ENCODE measurements around the gene TSACC.

The TSACC gene

DNA sequence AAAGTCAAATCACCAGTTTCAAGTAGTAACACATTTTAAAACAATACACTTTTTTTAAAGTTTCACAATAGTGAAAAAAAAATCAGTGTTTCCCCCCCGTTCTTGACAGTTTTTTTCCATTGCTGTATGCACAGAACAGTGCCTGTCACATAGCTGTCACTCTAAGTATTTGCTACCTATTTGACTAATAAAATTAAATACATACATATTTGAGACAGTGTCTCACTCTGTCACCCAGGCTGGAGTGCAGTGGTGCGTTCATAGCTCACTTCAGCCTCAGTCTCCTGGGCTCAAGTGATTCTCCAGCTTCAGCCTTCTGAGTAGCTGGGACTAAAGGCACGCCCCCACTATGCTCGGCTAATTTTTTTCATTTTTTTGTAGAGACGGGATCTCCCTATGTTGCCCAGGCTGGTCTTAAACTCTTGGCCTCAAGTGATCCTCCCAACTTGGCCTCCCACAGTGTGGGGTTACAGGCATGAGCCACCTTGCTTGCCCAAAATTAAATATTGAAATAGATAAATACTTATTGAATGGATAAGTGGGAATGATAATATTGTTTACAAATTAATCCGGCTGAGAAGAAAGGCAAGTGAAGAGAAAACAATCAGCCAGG lies 18.0 kb downstream of the TSACC start:
- DNase-seq = no peak
- Histone ChIP-seq H3K4me3 (ENCODE audit: low read depth, low read length) (no peak overlapping the region), H3K36me3 (replicated peaks) (no peaks in the 10 kb centered on the region), H3K27ac (no peak overlapping the region), H3K27me3 (replicated peaks) (peaks cover 2% of the 10 kb centered on the region)
- no peak for TF ChIP-seq CTCF (IDR thresholded peaks at IDR 0.05; ENCODE audit: low read depth, low read length, missing control alignments)
- in situ Hi-C loops (cut with HindIII; ENCODE audit: low pct_ligation_motif_present, low sequenced_read_pairs) = no loop called here

- in situ Hi-C loops (cut with HindIII; ENCODE audit: low pct_ligation_motif_present, low sequenced_read_pairs) = no loop called here
- TF ChIP-seq CTCF (IDR thresholded peaks at IDR 0.05; ENCODE audit: low read depth, low read length, missing control alignments) = peak; percentile 91
- H3K27ac ChIP-seq = no peak overlapping the region
- DNase-seq = no peak
- peaks cover 2% of the 10 kb centered on the region for H3K27me3 ChIP-seq (replicated peaks)
- no peaks in the 10 kb centered on the region for H3K36me3 ChIP-seq (replicated peaks)
- no peak overlapping the region for H3K4me3 ChIP-seq (ENCODE audit: low read depth, low read length)
Measured at GRCh38 chr1:156356875-156357534, 18.7 kb downstream of the TSACC start.

DNA sequence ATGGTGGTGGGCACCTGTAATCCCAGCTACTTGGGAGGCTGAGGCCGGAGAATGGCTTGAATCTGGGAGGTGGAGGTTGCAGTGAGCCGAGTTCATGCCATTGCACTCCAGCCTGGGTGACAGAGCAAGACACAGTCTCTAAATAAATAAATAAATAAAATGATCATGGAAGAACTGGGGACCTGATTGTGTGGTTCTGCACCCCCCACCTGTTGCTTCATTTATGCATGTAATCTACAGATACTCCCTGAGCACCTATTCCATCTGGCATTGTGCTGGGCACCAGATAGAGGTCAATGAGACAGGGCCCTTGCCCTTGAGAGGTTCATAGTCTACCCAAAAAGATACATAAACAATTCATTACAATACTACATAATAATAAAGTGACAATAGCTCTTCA lies 19.7 kb downstream of the TSACC start:
- DNase-seq = no peak
- in situ Hi-C loops (cut with HindIII; ENCODE audit: low pct_ligation_motif_present, low sequenced_read_pairs) = no loop called here
- H3K27ac ChIP-seq = no peak overlapping the region
- no peaks in the 10 kb centered on the region for H3K36me3 ChIP-seq (replicated peaks)
- no peak for TF ChIP-seq CTCF (IDR thresholded peaks at IDR 0.05; ENCODE audit: low read depth, low read length, missing control alignments)
- H3K4me3 ChIP-seq (ENCODE audit: low read depth, low read length) = no peak overlapping the region
- H3K27me3 ChIP-seq (replicated peaks) = peaks cover 2% of the 10 kb centered on the region

DNA sequence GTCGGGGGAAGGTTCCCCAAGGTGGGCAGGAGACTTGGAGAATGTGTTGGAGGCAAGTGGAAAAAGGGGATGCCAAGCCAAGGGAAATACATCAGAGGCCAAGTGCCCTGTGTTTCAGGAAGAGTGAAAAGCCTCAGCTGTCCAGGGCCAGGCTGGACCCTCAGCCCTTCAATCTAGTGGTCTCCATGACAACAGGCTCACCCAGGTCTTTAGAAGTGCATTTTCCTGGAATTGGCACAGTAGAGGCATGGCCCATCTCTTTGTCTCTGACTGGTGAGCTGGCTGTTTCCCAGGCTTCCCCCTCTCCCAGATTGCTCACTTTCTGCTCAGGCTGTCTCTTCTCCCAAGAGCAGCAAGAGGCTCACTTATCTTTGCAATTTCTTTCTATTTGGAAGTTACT lies 20.3 kb downstream of the TSACC start:
- in situ Hi-C loops (cut with HindIII; ENCODE audit: low pct_ligation_motif_present, low sequenced_read_pairs) = no loop called here
- Histone ChIP-seq H3K4me3 (ENCODE audit: low read depth, low read length) (no peak overlapping the region), H3K36me3 (replicated peaks) (no peaks in the 10 kb centered on the region), H3K27ac (no peak overlapping the region), H3K27me3 (replicated peaks) (peaks cover 2% of the 10 kb centered on the region)
- no peak for TF ChIP-seq CTCF (IDR thresholded peaks at IDR 0.05; ENCODE audit: low read depth, low read length, missing control alignments)
- DNase-seq = no peak

GRCh38 chr1:156359249-156359648 lies 20.9 kb downstream of the TSACC start:
- Histone ChIP-seq H3K36me3 (replicated peaks) (no peaks in the 10 kb centered on the region), H3K27me3 (replicated peaks) (peaks cover 2% of the 10 kb centered on the region), H3K27ac (no peak overlapping the region), H3K4me3 (ENCODE audit: low read depth, low read length) (no peak overlapping the region)
- DNase-seq = no peak
- no peak for TF ChIP-seq CTCF (IDR thresholded peaks at IDR 0.05; ENCODE audit: low read depth, low read length, missing control alignments)
- in situ Hi-C loops (cut with HindIII; ENCODE audit: low pct_ligation_motif_present, low sequenced_read_pairs) = no loop called here

- Histone ChIP-seq H3K36me3 (replicated peaks) (no peaks in the 10 kb centered on the region), H3K4me3 (ENCODE audit: low read depth, low read length) (no peak overlapping the region), H3K27me3 (replicated peaks) (peaks cover 2% of the 10 kb centered on the region), H3K27ac (no peak overlapping the region)
- no peak for DNase-seq
- TF ChIP-seq CTCF (IDR thresholded peaks at IDR 0.05; ENCODE audit: low read depth, low read length, missing control alignments) = peak; percentile 63
- in situ Hi-C loops (cut with HindIII; ENCODE audit: low pct_ligation_motif_present, low sequenced_read_pairs) = no loop called here
Measured at GRCh38 chr1:156359973-156360372, 21.6 kb downstream of the TSACC start.
